ENCODE results near the gene DPH2.

Gene DPH2

GRCh38 chr1:43958351-43959255 is 11.2 kb upstream of the DPH2 start:
- H2AFZ ChIP-seq: no peak overlapping the region
- TF ChIP-seq CTCF (IDR thresholded peaks at IDR 0.05): no peak
- no peak overlapping the region for H3K4me3 ChIP-seq (ENCODE audit: low read depth, low read length)
- H3K9me3 ChIP-seq (ENCODE audit: control insufficient read depth, low read length): no peaks in the 10 kb centered on the region
- H3K4me1 ChIP-seq: no peaks in the 10 kb centered on the region
- no peaks in the 10 kb centered on the region for H3K36me3 ChIP-seq (ENCODE audit: control insufficient read depth, insufficient read depth, low read length)
- H3K4me2 ChIP-seq (ENCODE audit: low read length): no peak overlapping the region
- no peaks in the 10 kb centered on the region for H3K79me2 ChIP-seq
- H3K9ac ChIP-seq: no peak overlapping the region
- no peaks in the 10 kb centered on the region for H3K27me3 ChIP-seq (ENCODE audit: control insufficient read depth, insufficient read depth, low read length)
- H3K27ac ChIP-seq: no peak overlapping the region

- H3K79me2 ChIP-seq: no peaks in the 10 kb centered on the region
- no peak for TF ChIP-seq CTCF (IDR thresholded peaks at IDR 0.05)
- no peak overlapping the region for H2AFZ ChIP-seq
- no peaks in the 10 kb centered on the region for H3K27me3 ChIP-seq (ENCODE audit: control insufficient read depth, insufficient read depth, low read length)
- H3K36me3 ChIP-seq (ENCODE audit: control insufficient read depth, insufficient read depth, low read length): no peaks in the 10 kb centered on the region
- H3K4me1 ChIP-seq: no peaks in the 10 kb centered on the region
- no peak overlapping the region for H3K27ac ChIP-seq
- H3K4me2 ChIP-seq (ENCODE audit: low read length): no peak overlapping the region
- H3K4me3 ChIP-seq (ENCODE audit: low read depth, low read length): no peak overlapping the region
- H3K9me3 ChIP-seq (ENCODE audit: control insufficient read depth, low read length): no peaks in the 10 kb centered on the region
- H3K9ac ChIP-seq: no peak overlapping the region
These were observed 9.0 kb upstream of the DPH2 start for GRCh38 chr1:43960798-43961197.

GRCh38 chr1:43961692-43962091 is 8.1 kb upstream of the DPH2 start:
- Histone ChIP-seq H3K4me2 (ENCODE audit: low read length) (no peak overlapping the region), H3K79me2 (no peaks in the 10 kb centered on the region), H3K4me1 (no peaks in the 10 kb centered on the region), H3K36me3 (ENCODE audit: control insufficient read depth, insufficient read depth, low read length) (no peaks in the 10 kb centered on the region), H3K27me3 (ENCODE audit: control insufficient read depth, insufficient read depth, low read length) (no peaks in the 10 kb centered on the region), H3K9me3 (ENCODE audit: control insufficient read depth, low read length) (no peaks in the 10 kb centered on the region), H2AFZ (no peak overlapping the region), H3K4me3 (ENCODE audit: low read depth, low read length) (no peak overlapping the region), H3K27ac (no peak overlapping the region), H3K9ac (no peak overlapping the region)
- TF ChIP-seq CTCF (IDR thresholded peaks at IDR 0.05): no peak

- Histone ChIP-seq H3K36me3 (ENCODE audit: control insufficient read depth, insufficient read depth, low read length) (no peaks in the 10 kb centered on the region), H3K27me3 (ENCODE audit: control insufficient read depth, insufficient read depth, low read length) (no peaks in the 10 kb centered on the region), H3K4me3 (ENCODE audit: low read depth, low read length) (no peak overlapping the region), H3K4me2 (ENCODE audit: low read length) (no peak overlapping the region), H3K9ac (no peak overlapping the region), H2AFZ (no peak overlapping the region), H3K27ac (no peak overlapping the region), H3K79me2 (no peaks in the 10 kb centered on the region), H3K4me1 (no peaks in the 10 kb centered on the region), H3K9me3 (ENCODE audit: control insufficient read depth, low read length) (no peaks in the 10 kb centered on the region)
- no peak for TF ChIP-seq CTCF (IDR thresholded peaks at IDR 0.05)
These were observed 7.5 kb upstream of the DPH2 start for GRCh38 chr1:43962324-43962723.

GRCh38 chr1:43963006-43963405 is 6.8 kb upstream of the DPH2 start:
- H3K4me2 ChIP-seq (ENCODE audit: low read length): no peak overlapping the region
- no peaks in the 10 kb centered on the region for H3K9me3 ChIP-seq (ENCODE audit: control insufficient read depth, low read length)
- no peak overlapping the region for H3K9ac ChIP-seq
- H3K27ac ChIP-seq: no peak overlapping the region
- no peak overlapping the region for H3K4me3 ChIP-seq (ENCODE audit: low read depth, low read length)
- no peak for TF ChIP-seq CTCF (IDR thresholded peaks at IDR 0.05)
- no peak overlapping the region for H2AFZ ChIP-seq
- no peaks in the 10 kb centered on the region for H3K79me2 ChIP-seq
- H3K27me3 ChIP-seq (ENCODE audit: control insufficient read depth, insufficient read depth, low read length): no peaks in the 10 kb centered on the region
- no peaks in the 10 kb centered on the region for H3K4me1 ChIP-seq
- no peaks in the 10 kb centered on the region for H3K36me3 ChIP-seq (ENCODE audit: control insufficient read depth, insufficient read depth, low read length)

All from parathyroid adenoma (tissue), 2 donors.